ENCODE results near the gene SMARCB1. TPM values are rescaled to one million over a fixed set of nuclear protein-coding genes. Genes with fewer than 3 reads are reported as not detected.

The SMARCB1 gene
- total RNA-seq, 2 donors from 2014 or later = 136 to 148 TPM

GRCh38 chr22:23832226-23833016 lies 45.7 kb downstream of the SMARCB1 start:
- DNase-seq = no peak
- 85 to 87% methylated on average over 9 to 11 of the region's 11 CpGs for WGBS, 2 experiments (ENCODE audit: insufficient coverage in 1 of 2, insufficient read length in 1 of 2)
- no peaks in the 10 kb centered on the region for H3K9me3 Mint-ChIP-seq
- no peak overlapping the region for H3K4me3 Mint-ChIP-seq
- Histone ChIP-seq H3K4me1 (ENCODE audit: control insufficient read depth, insufficient read depth, low read length) (no peaks in the 10 kb centered on the region), H3K27ac (ENCODE audit: low read depth, low read length) (no peak overlapping the region), H3K36me3 (ENCODE audit: control insufficient read depth, insufficient read depth, low read length) (peaks cover 63% of the 10 kb centered on the region), H3K9me3 (ENCODE audit: control insufficient read depth, low read length) (no peaks in the 10 kb centered on the region), H3K27me3 (ENCODE audit: control insufficient read depth, insufficient read depth, low read length, poor library complexity, severe bottlenecking) (no peaks in the 10 kb centered on the region), H3K9ac (ENCODE audit: extremely low read depth, low read length, poor library complexity, severe bottlenecking) (no peak overlapping the region), H3K4me3 (ENCODE audit: low read length) (no peak overlapping the region)
- peaks cover 49% of the 10 kb centered on the region for H3K36me3 Mint-ChIP-seq (ENCODE audit: low read depth)
- peak overlapping the region; percentile 78 for H3K27ac Mint-ChIP-seq
- no peaks in the 10 kb centered on the region for H3K27me3 Mint-ChIP-seq (ENCODE audit: insufficient read depth)
- H3K4me1 Mint-ChIP-seq = no peaks in the 10 kb centered on the region
- TF ChIP-seq, protein P1, sequence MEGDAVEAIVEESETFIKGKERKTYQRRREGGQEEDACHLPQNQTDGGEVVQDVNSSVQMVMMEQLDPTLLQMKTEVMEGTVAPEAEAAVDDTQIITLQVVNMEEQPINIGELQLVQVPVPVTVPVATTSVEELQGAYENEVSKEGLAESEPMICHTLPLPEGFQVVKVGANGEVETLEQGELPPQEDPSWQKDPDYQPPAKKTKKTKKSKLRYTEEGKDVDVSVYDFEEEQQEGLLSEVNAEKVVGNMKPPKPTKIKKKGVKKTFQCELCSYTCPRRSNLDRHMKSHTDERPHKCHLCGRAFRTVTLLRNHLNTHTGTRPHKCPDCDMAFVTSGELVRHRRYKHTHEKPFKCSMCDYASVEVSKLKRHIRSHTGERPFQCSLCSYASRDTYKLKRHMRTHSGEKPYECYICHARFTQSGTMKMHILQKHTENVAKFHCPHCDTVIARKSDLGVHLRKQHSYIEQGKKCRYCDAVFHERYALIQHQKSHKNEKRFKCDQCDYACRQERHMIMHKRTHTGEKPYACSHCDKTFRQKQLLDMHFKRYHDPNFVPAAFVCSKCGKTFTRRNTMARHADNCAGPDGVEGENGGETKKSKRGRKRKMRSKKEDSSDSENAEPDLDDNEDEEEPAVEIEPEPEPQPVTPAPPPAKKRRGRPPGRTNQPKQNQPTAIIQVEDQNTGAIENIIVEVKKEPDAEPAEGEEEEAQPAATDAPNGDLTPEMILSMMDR (conservative IDR thresholded peaks at IDR 0.05) = no peak

- peaks cover 5% of the 10 kb centered on the region for H3K4me1 Mint-ChIP-seq
- Histone ChIP-seq H3K4me1 (ENCODE audit: control insufficient read depth, insufficient read depth, low read length) (no peaks in the 10 kb centered on the region), H3K4me3 (ENCODE audit: low read length) (no peak overlapping the region), H3K27me3 (ENCODE audit: control insufficient read depth, insufficient read depth, low read length, poor library complexity, severe bottlenecking) (no peaks in the 10 kb centered on the region), H3K9ac (ENCODE audit: extremely low read depth, low read length, poor library complexity, severe bottlenecking) (no peak overlapping the region), H3K9me3 (ENCODE audit: control insufficient read depth, low read length) (no peaks in the 10 kb centered on the region), H3K36me3 (ENCODE audit: control insufficient read depth, insufficient read depth, low read length) (peaks cover 58% of the 10 kb centered on the region), H3K27ac (ENCODE audit: low read depth, low read length) (no peak overlapping the region)
- no peak overlapping the region for H3K4me3 Mint-ChIP-seq
- H3K9me3 Mint-ChIP-seq = no peaks in the 10 kb centered on the region
- no peak for DNase-seq
- H3K36me3 Mint-ChIP-seq (ENCODE audit: low read depth) = peaks cover 43% of the 10 kb centered on the region
- TF ChIP-seq, protein P1 (conservative IDR thresholded peaks at IDR 0.05) = no peak
- H3K27me3 Mint-ChIP-seq (ENCODE audit: insufficient read depth) = no peaks in the 10 kb centered on the region
- WGBS, 2 experiments (ENCODE audit: insufficient coverage in 1 of 2, insufficient read length in 1 of 2) = 88 to 94% methylated on average over 14 to 16 of the region's 16 CpGs
- H3K27ac Mint-ChIP-seq = no peak overlapping the region
Observed at GRCh38 chr22:23833017-23833751, 46.4 kb downstream of the SMARCB1 start.

DNA sequence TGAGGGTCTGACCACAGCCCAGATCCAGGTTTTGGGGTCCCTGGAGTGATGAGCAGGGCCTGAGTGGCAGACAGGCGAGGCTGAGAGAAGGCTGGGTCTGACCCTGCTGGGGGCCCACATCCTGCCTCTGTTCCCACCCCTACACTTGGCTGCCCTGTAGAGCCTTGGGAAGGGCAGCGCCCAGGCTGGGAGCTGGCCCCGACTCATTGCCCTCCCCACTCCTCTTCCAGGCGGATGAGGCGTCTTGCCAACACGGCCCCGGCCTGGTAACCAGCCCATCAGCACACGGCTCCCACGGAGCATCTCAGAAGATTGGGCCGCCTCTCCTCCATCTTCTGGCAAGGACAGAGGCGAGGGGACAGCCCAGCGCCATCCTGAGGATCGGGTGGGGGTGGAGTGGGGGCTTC lies 47.1 kb downstream of the SMARCB1 start:
- H3K27ac Mint-ChIP-seq = no peak overlapping the region
- no peak overlapping the region for H3K4me3 ChIP-seq (ENCODE audit: low read length)
- H3K9me3 ChIP-seq (ENCODE audit: control insufficient read depth, low read length) = no peaks in the 10 kb centered on the region
- no peak overlapping the region for H3K4me3 Mint-ChIP-seq
- peaks cover 38% of the 10 kb centered on the region for H3K36me3 Mint-ChIP-seq (ENCODE audit: low read depth)
- H3K27me3 Mint-ChIP-seq (ENCODE audit: insufficient read depth) = no peaks in the 10 kb centered on the region
- H3K4me1 Mint-ChIP-seq = peaks cover 7% of the 10 kb centered on the region
- H3K4me1 ChIP-seq (ENCODE audit: control insufficient read depth, insufficient read depth, low read length) = no peaks in the 10 kb centered on the region
- H3K27me3 ChIP-seq (ENCODE audit: control insufficient read depth, insufficient read depth, low read length, poor library complexity, severe bottlenecking) = no peaks in the 10 kb centered on the region
- no peak overlapping the region for H3K27ac ChIP-seq (ENCODE audit: low read depth, low read length)
- H3K9me3 Mint-ChIP-seq = no peaks in the 10 kb centered on the region
- H3K36me3 ChIP-seq (ENCODE audit: control insufficient read depth, insufficient read depth, low read length) = peaks cover 52% of the 10 kb centered on the region
- H3K9ac ChIP-seq (ENCODE audit: extremely low read depth, low read length, poor library complexity, severe bottlenecking) = no peak overlapping the region
- TF ChIP-seq, protein P1 (conservative IDR thresholded peaks at IDR 0.05) = no peak
- DNase-seq = no peak
- 93 to 100% methylated on average over 3 to 13 of the region's 13 CpGs for WGBS, 2 experiments (ENCODE audit: insufficient coverage in 1 of 2, insufficient read length in 1 of 2)

Measured in endodermal cell (in vitro differentiated cells).